Mononuclear cell (primary cell): ENCODE data around the gene AUTS2. TPM values are rescaled to one million over a fixed set of nuclear protein-coding genes. Genes with fewer than 3 reads are reported as not detected.

Source experiments
- H3K27me3 ChIP-seq: 2 replicates; pipeline ENCODE4 v1.6.0; 2011; ENCODE audit warnings: low read length, control low read depth; ENCODE audit not compliant: insufficient read depth
- H3K4me1 ChIP-seq: 2 replicates; pipeline ENCODE4 v1.5.1; 2011; ENCODE audit warnings: mild to moderate bottlenecking, low read length, control low read depth; ENCODE audit not compliant: insufficient read depth
- H3K4me3 ChIP-seq: 2 replicates; pipeline ENCODE4 v1.5.1; 2011; ENCODE audit warnings: mild to moderate bottlenecking, low read length, moderate library complexity
- H3K9me3 ChIP-seq: 2 replicates; pipeline ENCODE4 v1.5.1; 2011; ENCODE audit warnings: low read depth, mild to moderate bottlenecking, control low read depth, low read length
- total RNA-seq: library from RNA; depleted of rRNA; stranded (reverse); fragments of >200 nt; gene quantifications from one replicate; pipeline ENCODE4 v1.2.3, GENCODE V29; 2012

The AUTS2 gene
- total RNA-seq, 1 donor: 16.5 TPM

- no peak overlapping the region for H3K4me3 ChIP-seq
- no peaks in the 10 kb centered on the region for H3K9me3 ChIP-seq
- H3K27me3 ChIP-seq: no peaks in the 10 kb centered on the region
- peaks cover 7% of the 10 kb centered on the region for H3K4me1 ChIP-seq
These were observed 93.1 kb downstream of the AUTS2 start for GRCh38 chr7:69691327-69691726.

DNA sequence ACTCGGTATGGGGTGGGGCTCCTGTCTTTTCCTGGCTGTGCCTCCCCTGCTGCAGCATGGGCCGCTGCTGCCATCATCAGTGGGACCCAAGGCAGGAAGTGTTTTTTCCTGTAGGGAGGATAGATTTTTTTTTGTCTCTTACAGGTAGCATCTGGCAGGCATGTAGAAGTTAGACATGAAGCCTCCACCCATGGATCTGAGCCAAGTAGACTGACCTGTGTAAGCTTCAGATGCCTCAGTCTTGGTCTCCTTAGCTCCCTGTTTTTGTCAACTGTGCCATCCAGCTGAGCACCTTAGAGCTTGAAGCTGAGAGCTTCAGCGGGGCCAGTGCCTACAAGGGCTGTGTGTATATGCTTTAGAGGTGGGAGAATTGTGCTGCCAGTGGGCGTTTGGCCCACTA lies 93.5 kb downstream of the AUTS2 start:
- no peak overlapping the region for H3K4me3 ChIP-seq

GRCh38 chr7:69692611-69693010 lies 94.3 kb downstream of the AUTS2 start:
- H3K27me3 ChIP-seq: no peaks in the 10 kb centered on the region
- no peaks in the 10 kb centered on the region for H3K9me3 ChIP-seq
- no peak overlapping the region for H3K4me3 ChIP-seq

More for the DNA sequence above, 93.5 kb downstream of the AUTS2 start:
- Histone ChIP-seq H3K9me3 (no peaks in the 10 kb centered on the region), H3K27me3 (no peaks in the 10 kb centered on the region), H3K4me1 (peaks cover 9% of the 10 kb centered on the region)

DNA sequence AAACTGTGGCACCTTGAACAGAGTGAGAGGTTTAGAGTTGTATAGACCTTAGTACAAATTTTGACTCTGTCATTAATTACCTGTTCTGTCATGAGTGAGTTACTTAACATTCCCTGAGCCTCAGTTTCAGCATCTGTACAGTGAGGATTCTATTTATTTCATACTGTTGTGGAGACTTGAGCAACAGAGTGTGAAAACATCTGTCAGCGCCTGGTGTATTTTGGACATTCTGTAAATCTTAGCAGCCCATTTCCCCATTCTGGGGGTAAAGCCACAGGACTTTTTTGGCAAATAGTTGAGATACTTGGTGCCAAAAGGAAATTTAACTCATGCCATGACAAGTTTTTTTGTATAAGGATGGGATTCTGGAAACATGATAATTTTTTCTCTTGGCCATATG lies 94.8 kb downstream of the AUTS2 start:
- Histone ChIP-seq H3K4me3 (no peak overlapping the region), H3K27me3 (no peaks in the 10 kb centered on the region), H3K9me3 (no peaks in the 10 kb centered on the region), H3K4me1 (peaks cover 9% of the 10 kb centered on the region)

More at GRCh38 chr7:69692611-69693010, 94.3 kb downstream of the AUTS2 start:
- H3K4me1 ChIP-seq: peaks cover 9% of the 10 kb centered on the region

GRCh38 chr7:69696054-69696591 lies 97.8 kb downstream of the AUTS2 start:
- peaks cover 9% of the 10 kb centered on the region for H3K4me1 ChIP-seq
- no peaks in the 10 kb centered on the region for H3K9me3 ChIP-seq
- no peak overlapping the region for H3K4me3 ChIP-seq
- H3K27me3 ChIP-seq: no peaks in the 10 kb centered on the region

DNA sequence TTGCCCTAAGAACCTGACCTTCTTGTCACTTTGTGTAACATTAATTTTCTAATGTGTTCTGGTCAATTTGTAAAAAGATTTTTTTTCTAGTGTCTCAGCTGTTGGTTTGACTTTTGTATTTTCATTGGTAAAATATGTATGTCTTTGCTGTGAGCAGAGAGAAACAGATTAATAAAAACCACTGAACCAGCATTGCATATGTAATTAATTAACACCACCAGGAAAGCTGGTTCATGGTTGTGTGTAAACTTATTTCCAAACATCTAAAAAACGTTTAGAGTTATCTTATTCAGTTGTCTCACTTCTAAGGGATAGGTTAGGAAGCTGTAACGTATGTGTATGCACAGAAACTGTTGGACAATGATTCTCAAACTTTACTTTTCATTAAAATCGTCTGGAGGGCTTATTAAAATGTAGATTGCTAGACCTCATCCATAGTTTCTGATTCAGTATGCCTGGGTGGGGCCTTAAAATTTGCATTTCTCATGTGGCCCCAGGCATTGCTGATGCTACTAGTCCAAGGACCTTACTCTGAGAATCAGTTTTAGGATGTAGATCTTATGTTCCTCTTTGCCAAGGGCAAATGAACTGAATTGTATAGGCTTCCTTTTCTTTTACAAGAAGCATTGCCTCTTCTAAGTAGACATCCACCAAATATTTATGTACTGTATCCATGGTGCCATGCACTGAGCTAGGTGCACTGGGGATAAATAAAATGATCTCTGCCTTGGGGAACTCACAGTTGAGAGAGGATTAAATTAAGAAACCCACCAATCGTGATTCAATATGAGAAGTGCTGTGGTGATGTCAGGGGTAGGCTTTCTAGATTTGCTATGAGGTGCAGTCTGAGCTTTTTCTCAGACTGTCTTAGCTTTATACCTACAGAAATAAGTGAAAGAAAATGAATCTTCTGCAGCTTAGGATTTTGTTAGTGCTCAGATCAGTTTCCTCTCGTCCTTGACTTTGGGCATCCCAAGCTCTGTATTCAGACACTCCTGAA lies 98.7 kb downstream of the AUTS2 start:
- H3K4me3 ChIP-seq: no peak overlapping the region
- H3K9me3 ChIP-seq: no peaks in the 10 kb centered on the region
- H3K4me1 ChIP-seq: peaks cover 9% of the 10 kb centered on the region
- H3K27me3 ChIP-seq: no peaks in the 10 kb centered on the region

GRCh38 chr7:69698109-69698825 lies 100.0 kb downstream of the AUTS2 start:
- H3K4me1 ChIP-seq: peaks cover 9% of the 10 kb centered on the region
- H3K27me3 ChIP-seq: no peaks in the 10 kb centered on the region
- H3K4me3 ChIP-seq: no peak overlapping the region
- no peaks in the 10 kb centered on the region for H3K9me3 ChIP-seq

DNA sequence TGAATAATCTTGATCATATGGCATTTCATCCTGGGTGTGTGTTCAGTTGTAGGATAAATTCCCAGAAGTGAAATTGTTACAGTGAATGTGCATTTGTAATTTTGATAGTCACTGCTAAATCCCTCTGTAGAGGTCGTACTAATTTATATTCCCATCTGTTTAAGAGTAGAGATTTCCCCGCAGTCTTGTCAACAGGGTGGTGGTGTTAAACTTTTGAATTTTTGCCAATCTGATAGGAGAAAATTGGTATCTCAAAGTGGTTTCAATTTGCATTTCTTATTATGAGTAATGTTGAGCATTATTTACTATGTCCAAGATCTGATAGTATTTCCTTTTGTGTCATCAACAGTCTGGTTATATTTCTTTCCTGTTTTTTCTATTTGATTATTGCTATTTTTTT lies 101.7 kb downstream of the AUTS2 start:
- Histone ChIP-seq H3K27me3 (no peaks in the 10 kb centered on the region), H3K4me3 (no peak overlapping the region), H3K9me3 (no peaks in the 10 kb centered on the region), H3K4me1 (peaks cover 9% of the 10 kb centered on the region)

GRCh38 chr7:69700331-69700730 lies 102.1 kb downstream of the AUTS2 start:
- H3K9me3 ChIP-seq: no peaks in the 10 kb centered on the region
- H3K4me1 ChIP-seq: peaks cover 9% of the 10 kb centered on the region
- no peaks in the 10 kb centered on the region for H3K27me3 ChIP-seq
- H3K4me3 ChIP-seq: no peak overlapping the region

DNA sequence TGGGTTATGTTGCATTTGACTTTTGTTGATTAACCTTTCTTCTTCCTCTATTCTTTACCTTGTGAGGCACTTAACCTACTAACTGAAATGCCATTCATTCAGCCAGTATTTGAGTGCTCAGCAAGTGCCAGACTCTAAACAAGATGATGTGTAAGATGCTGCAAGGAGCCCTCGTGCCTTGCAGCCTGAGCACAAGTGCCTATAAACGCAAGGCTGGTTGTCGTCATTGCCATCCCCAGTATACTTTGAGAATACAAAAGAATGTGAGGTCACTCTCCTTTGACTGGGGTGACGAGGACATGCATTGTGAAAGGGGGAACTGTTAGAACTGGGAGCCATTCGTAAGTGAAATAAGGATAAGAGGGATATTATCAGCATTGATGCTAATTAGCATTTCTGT lies 103.0 kb downstream of the AUTS2 start:
- Histone ChIP-seq H3K9me3 (no peaks in the 10 kb centered on the region), H3K4me3 (no peak overlapping the region), H3K4me1 (peaks cover 2% of the 10 kb centered on the region), H3K27me3 (no peaks in the 10 kb centered on the region)

- H3K27me3 ChIP-seq: no peaks in the 10 kb centered on the region
- no peaks in the 10 kb centered on the region for H3K9me3 ChIP-seq
- H3K4me1 ChIP-seq: no peaks in the 10 kb centered on the region
- no peak overlapping the region for H3K4me3 ChIP-seq
These were observed 104.1 kb downstream of the AUTS2 start for GRCh38 chr7:69702357-69702756.

GRCh38 chr7:69703099-69703498 lies 104.8 kb downstream of the AUTS2 start:
- Histone ChIP-seq H3K4me1 (no peaks in the 10 kb centered on the region), H3K9me3 (no peaks in the 10 kb centered on the region), H3K4me3 (no peak overlapping the region)

DNA sequence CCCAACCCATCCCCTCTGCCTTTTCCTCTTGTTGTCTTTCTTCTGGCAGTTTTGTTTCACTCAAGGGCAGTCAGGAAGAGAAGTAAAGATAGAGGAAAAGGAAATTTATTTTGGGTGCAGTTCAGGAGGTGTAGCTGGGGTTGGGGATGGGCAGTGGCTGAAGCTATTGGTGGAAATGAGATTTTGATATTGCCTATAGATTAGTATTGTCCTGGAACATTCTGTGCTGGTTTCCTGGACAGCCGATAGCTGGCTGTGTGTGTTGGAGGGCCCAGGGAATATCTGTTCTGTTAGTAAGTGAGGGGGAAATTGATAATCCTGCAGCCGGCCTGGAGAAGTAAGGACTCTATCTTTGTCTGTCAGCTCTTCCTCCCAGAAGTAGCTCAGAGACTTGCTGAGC lies 107.8 kb downstream of the AUTS2 start:
- H3K9me3 ChIP-seq: no peaks in the 10 kb centered on the region
- no peaks in the 10 kb centered on the region for H3K27me3 ChIP-seq
- no peaks in the 10 kb centered on the region for H3K4me1 ChIP-seq
- no peak overlapping the region for H3K4me3 ChIP-seq

More at GRCh38 chr7:69703099-69703498, 104.8 kb downstream of the AUTS2 start:
- H3K27me3 ChIP-seq: no peaks in the 10 kb centered on the region

- H3K27me3 ChIP-seq: no peaks in the 10 kb centered on the region
- H3K4me1 ChIP-seq: no peaks in the 10 kb centered on the region
- H3K4me3 ChIP-seq: no peak overlapping the region
- H3K9me3 ChIP-seq: no peaks in the 10 kb centered on the region
These were observed 110.6 kb downstream of the AUTS2 start for GRCh38 chr7:69708857-69709256.

DNA sequence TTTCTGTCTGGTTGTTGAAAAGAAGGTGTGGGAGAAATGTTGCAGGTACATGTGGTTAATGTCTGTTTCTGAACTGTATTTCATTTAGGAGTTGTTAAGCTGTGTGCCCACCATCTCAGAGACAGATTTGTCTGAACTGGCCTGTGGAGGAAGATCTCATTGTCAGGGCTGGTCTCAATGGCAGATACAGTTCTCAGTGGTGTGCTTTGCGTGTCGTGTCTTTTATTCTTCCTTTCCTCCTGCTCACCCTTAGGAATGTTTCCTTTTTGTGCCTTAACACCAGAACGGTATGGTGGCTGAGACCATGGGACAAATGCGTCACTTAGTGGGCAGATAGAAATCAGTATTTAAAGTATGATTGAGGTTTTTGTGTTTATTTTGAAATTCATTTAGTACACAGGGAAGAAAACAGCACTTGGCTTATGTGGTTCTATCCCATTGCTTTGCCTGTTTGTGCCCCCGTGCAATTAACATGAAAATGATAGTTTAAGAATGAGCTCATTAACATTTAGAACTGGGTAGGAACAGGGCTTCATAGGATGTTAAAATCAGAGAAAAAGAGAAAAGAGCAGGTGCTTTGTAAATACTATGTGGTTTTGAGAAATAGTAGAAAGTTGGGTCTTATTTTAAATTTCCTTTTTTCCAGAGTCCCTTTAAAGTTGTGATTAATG lies 112.6 kb downstream of the AUTS2 start:
- H3K4me1 ChIP-seq: no peaks in the 10 kb centered on the region
- no peak overlapping the region for H3K4me3 ChIP-seq
- no peaks in the 10 kb centered on the region for H3K27me3 ChIP-seq
- no peaks in the 10 kb centered on the region for H3K9me3 ChIP-seq
